IPS DF 6.9 (cell line): Measurements from ENCODE around the gene ZNF90.
A peak's percentile ranks its signal among the peaks of the same experiment; 100 is the strongest.

Experiments
- DNase-seq: peaks from one replicate; pipeline ENCODE4 v3.0.0-alpha.2; 2013; ENCODE audit warnings: low read depth, low spot score
- H3K27ac ChIP-seq: one replicate; pipeline ENCODE4 v1.5.1; 2013; ENCODE audit warnings: low read length, control low read depth
- H3K27me3 ChIP-seq: 2 replicates; pipeline ENCODE4 v1.6.1; 2013; ENCODE audit warnings: mild to moderate bottlenecking, low read length; ENCODE audit not compliant: control insufficient read depth, insufficient read depth
- H3K36me3 ChIP-seq: 2 replicates; pipeline ENCODE4 v1.6.1; 2013; ENCODE audit warnings: low read length; ENCODE audit not compliant: control insufficient read depth, insufficient read depth
- H3K4me1 ChIP-seq: 2 replicates; pipeline ENCODE4 v1.6.1; 2013; ENCODE audit warnings: low read length; ENCODE audit not compliant: control insufficient read depth, insufficient read depth
- H3K4me3 ChIP-seq: 2 replicates; pipeline ENCODE4 v1.5.1; 2013; ENCODE audit warnings: mild to moderate bottlenecking, low read length
- H3K9me3 ChIP-seq: 2 replicates; pipeline ENCODE4 v1.6.1; 2013; ENCODE audit warnings: low read length, inconsistent platforms; ENCODE audit not compliant: control insufficient read depth, insufficient read depth
- WGBS: extraction: QIAGEN DNeasy Blood & Tissue Kit; methylation state at CpG from one replicate; pipeline ENCODE4 v1.1.7; 2013; ENCODE audit warnings: mixed read lengths, missing lambda C conversion rate; ENCODE audit not compliant: insufficient read length, insufficient coverage; 5-methylcytosine and 5-hydroxymethylcytosine counted together

Gene ZNF90

GRCh38 chr19:20162821-20163220, 85.0 kb downstream of the ZNF90 start:
- DNase-seq, result no peak
- WGBS, result no CpG with 5 or more reads among the region's 3 CpGs
- Histone ChIP-seq H3K9me3 (no peaks in the 10 kb centered on the region), H3K36me3 (no peaks in the 10 kb centered on the region), H3K27ac (no peak overlapping the region), H3K4me1 (no peaks in the 10 kb centered on the region), H3K27me3 (no peaks in the 10 kb centered on the region), H3K4me3 (no peak overlapping the region)

GRCh38 chr19:20164456-20164855, 86.7 kb downstream of the ZNF90 start:
- no CpG with 5 or more reads among the region's 1 CpG for WGBS
- no peaks in the 10 kb centered on the region for H3K9me3 ChIP-seq
- H3K36me3 ChIP-seq, result no peaks in the 10 kb centered on the region
- H3K27ac ChIP-seq, result no peak overlapping the region
- H3K4me1 ChIP-seq, result no peaks in the 10 kb centered on the region
- no peak for DNase-seq
- H3K27me3 ChIP-seq, result no peaks in the 10 kb centered on the region
- H3K4me3 ChIP-seq, result no peak overlapping the region

GRCh38 chr19:20165971-20166592, 88.3 kb downstream of the ZNF90 start:
- Histone ChIP-seq H3K4me3 (no peak overlapping the region), H3K4me1 (no peaks in the 10 kb centered on the region; the same call in 1 of the 2 replicates), H3K9me3 (no peaks in the 10 kb centered on the region), H3K27ac (no peak overlapping the region), H3K27me3 (no peaks in the 10 kb centered on the region), H3K36me3 (no peaks in the 10 kb centered on the region)
- WGBS, result no CpG with 5 or more reads among the region's 7 CpGs
- no peak for DNase-seq

GRCh38 chr19:20167020-20167644, 89.3 kb downstream of the ZNF90 start, which contains the start of gene ZNF486:
ZNF486 (plus strand) TSS chr19:20167214; CDS start chr19:20167331, 117 bp downstream.
- no peaks in the 10 kb centered on the region; the same call in 1 of the 2 replicates for H3K4me1 ChIP-seq
- H3K27ac ChIP-seq, result no peak within 1 kb of the TSS
- peak; percentile 96 for DNase-seq
- no peaks in the 10 kb centered on the region for H3K9me3 ChIP-seq
- peak within 1 kb of the TSS; percentile 67 for H3K4me3 ChIP-seq
- WGBS, result no CpG with 5 or more reads among the region's 25 CpGs
- H3K36me3 ChIP-seq, result peaks cover 2% of the 10 kb centered on the region; the same call in 1 of the 2 replicates
- no peaks in the 10 kb centered on the region for H3K27me3 ChIP-seq

- H3K36me3 ChIP-seq, result peaks cover 2% of the 10 kb centered on the region; the same call in 1 of the 2 replicates
- peak overlapping the region; percentile 67 for H3K4me3 ChIP-seq
- no peaks in the 10 kb centered on the region for H3K9me3 ChIP-seq
Measured at GRCh38 chr19:20167651-20168122, 89.9 kb downstream of the ZNF90 start.

More at GRCh38 chr19:20167651-20168122, 89.9 kb downstream of the ZNF90 start:
- Histone ChIP-seq H3K27me3 (no peaks in the 10 kb centered on the region), H3K4me1 (no peaks in the 10 kb centered on the region; the same call in 1 of the 2 replicates), H3K27ac (no peak overlapping the region)
- no CpG with 5 or more reads among the region's 22 CpGs for WGBS
- DNase-seq, result no peak
